SH-SY5Y (cell line): Measurements from ENCODE around the gene SLC2A11.

Experiments
- GATA2 ChIP-seq: IDR thresholded peaks from 2 replicates; pipeline ENCODE4 v1.6.1; 2011; ENCODE audit warnings: mild to moderate bottlenecking, low read depth, low read length
- GATA3 ChIP-seq: IDR thresholded peaks from 2 replicates; pipeline ENCODE4 v1.6.1; 2011; ENCODE audit warnings: low read depth, mild to moderate bottlenecking, low read length, moderate library complexity

GRCh38 chr22:23836281-23836680 is 21.4 kb upstream of the SLC2A11 start:
- TF ChIP-seq GATA3: no peak
- TF ChIP-seq GATA2: no peak
